Stimulated activated CD4-positive, alpha-beta T cell treated with anti-CD3 and anti-CD28 coated beads, Interleukin-1b, Interleukin-23, amount 100 ng/mL, for 48 hours (primary cell): ENCODE measurements around the gene RRP1B.
A peak's percentile ranks its signal among the peaks of the same experiment; 100 is the strongest.
"Not testable (repeated sequence)": the region's sequence is repeated elsewhere in the genome, so short reads cannot be mapped to it uniquely, and the experiment has no call there.

Experiments
- DNase-seq: peaks from one replicate; pipeline ENCODE4 v3.0.0-alpha.2; 2020

RRP1B gene, protein sequence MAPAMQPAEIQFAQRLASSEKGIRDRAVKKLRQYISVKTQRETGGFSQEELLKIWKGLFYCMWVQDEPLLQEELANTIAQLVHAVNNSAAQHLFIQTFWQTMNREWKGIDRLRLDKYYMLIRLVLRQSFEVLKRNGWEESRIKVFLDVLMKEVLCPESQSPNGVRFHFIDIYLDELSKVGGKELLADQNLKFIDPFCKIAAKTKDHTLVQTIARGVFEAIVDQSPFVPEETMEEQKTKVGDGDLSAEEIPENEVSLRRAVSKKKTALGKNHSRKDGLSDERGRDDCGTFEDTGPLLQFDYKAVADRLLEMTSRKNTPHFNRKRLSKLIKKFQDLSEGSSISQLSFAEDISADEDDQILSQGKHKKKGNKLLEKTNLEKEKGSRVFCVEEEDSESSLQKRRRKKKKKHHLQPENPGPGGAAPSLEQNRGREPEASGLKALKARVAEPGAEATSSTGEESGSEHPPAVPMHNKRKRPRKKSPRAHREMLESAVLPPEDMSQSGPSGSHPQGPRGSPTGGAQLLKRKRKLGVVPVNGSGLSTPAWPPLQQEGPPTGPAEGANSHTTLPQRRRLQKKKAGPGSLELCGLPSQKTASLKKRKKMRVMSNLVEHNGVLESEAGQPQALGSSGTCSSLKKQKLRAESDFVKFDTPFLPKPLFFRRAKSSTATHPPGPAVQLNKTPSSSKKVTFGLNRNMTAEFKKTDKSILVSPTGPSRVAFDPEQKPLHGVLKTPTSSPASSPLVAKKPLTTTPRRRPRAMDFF

GRCh38 chr21:43659136-43660000, at the start of gene RRP1B, which contains the start of gene HSF2BP:
Gene RRP1B (plus strand): TSS chr21:43659560. CDS start chr21:43659665, 105 bp downstream.
Gene HSF2BP (minus strand): TSS chr21:43659488. CDS start chr21:43658096, 1,392 bp downstream.
- DNase-seq, result peak; percentile 79

GRCh38 chr21:43611598-43612369, 47.6 kb upstream of the RRP1B start:
- DNase-seq, result no peak

GRCh38 chr21:43613755-43614638, 45.4 kb upstream of the RRP1B start:
- DNase-seq, result no peak

DNA sequence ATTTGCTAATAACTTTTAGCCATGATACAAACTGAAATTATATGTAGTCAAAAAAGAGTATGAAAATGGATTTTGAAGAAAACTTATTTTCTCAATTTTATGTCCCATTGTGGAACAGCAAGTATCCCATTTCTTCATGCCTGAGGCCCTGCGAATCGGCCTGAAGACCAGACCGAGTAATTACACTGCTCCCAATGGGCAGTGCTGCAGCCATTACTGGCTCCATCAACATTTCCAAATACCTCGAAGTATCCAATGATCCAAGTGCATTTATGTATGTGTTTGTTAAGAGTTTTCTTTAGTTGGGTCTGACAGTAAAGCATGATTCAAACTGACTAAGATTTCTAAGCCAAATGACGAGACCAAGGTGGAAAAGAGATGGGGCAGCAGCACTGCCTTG, 44.5 kb upstream of the RRP1B start:
- DNase-seq, result no peak

- not testable (repeated sequence) for DNase-seq
Measured at GRCh38 chr21:43616861-43617260, 42.5 kb upstream of the RRP1B start.

- no peak for DNase-seq
Measured at GRCh38 chr21:43618940-43619339, 40.4 kb upstream of the RRP1B start.

DNA sequence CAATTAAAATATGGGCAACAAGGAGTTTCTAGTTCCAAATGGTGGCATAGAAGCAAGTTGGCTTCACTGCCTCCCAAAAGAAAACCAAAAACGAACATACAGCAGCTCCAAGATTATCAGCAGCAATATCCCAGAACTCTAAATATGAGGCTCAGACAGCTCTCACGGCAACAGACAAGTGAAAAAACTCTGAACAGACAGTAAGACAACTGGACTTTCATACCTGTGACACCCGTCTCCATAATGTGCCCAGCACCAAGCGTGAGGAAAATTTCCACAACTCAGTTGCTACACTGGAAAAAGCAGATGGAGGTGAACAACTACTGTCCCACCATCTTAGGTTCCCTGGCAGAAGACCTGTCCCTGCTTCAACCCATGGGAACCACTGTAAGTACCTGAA, 40.0 kb upstream of the RRP1B start:
- no peak for DNase-seq

- no peak for DNase-seq
Measured at GRCh38 chr21:43619856-43620255, 39.5 kb upstream of the RRP1B start.

DNA sequence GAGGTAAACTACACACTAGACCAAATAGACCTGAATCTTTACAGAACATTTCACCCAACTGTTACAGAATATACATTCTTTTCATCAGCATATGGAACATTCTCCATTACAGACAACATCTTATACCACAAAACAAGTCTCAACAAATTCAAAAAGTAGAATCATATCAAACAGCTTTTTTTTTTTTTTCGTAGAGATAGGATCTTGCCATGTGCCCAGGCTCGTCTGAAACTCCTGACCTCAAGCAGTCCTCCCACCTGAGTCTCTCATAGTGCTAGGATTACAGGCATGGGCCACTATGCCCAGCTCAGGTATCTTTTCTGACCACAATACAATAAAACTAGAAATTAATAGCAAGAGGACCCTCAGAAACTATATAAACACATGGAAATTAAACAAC, 36.6 kb upstream of the RRP1B start:
- no peak for DNase-seq

DNA sequence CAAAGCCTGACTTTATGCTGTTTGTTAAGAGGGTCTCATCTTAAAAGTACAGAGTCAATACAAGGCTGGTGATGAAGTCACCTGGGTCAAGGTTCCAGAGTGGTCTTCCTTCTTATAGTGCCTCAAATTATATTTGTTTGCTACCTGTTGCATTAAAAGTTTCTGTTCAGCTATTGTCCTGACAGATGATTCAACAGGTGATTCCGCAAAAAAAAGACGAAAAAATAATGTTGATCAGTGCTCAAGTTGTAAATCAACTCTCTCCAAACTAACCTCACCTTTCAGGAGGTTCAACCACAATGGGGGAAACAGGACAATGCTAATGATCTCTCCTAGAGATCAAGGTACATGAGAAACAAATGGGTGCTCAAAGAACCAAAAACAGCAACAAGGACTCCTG, 35.8 kb upstream of the RRP1B start:
- no peak for DNase-seq

DNA sequence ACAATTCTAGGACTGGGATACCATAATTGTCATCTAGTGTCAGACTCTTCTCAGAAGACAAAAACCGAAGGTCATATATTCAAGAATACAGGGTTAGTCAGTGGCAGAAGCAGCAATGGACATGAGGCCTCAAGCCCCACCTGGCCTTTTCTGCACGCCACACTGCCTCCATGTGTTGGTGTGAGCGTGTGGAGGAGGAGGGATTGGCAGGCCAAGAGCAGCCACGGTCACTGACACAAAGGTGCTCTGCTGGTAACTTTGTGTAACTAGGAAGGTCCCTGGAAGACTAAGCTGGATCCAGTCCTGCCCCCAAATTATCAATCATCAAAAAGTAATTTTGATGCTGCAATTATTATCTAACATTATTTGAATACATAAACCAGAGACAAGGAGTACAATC, 35.0 kb upstream of the RRP1B start:
- DNase-seq, result no peak

- DNase-seq, result no peak
Measured at GRCh38 chr21:43626390-43626789, 33.0 kb upstream of the RRP1B start.

GRCh38 chr21:43627527-43627926, 31.8 kb upstream of the RRP1B start:
- no peak for DNase-seq

- no peak for DNase-seq
Measured at GRCh38 chr21:43631411-43632107, 27.8 kb upstream of the RRP1B start.

DNA sequence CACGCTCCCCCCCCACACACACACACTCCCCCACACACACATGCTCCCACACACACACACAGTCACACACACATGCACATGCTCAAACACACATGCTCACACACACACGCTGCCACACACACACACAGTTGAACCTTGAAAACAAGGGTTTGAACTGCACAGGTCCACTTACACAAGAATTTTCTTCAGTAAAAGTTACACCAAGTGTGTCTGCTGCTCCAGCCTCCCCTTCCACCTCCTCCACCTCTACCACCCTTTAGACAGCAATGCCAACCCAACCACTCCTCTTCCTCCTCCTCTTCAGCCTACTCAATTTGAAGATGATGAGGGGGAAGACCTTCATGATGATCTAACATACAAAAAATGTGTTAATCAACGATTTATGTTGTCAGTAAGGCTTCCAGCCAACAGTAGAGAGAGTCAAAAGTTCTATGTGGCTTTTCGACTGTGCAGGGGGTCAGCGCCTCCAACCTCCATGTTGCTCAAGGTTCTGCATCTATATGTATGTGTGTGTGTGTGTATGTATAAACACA, 26.9 kb upstream of the RRP1B start:
- DNase-seq, result no peak

DNA sequence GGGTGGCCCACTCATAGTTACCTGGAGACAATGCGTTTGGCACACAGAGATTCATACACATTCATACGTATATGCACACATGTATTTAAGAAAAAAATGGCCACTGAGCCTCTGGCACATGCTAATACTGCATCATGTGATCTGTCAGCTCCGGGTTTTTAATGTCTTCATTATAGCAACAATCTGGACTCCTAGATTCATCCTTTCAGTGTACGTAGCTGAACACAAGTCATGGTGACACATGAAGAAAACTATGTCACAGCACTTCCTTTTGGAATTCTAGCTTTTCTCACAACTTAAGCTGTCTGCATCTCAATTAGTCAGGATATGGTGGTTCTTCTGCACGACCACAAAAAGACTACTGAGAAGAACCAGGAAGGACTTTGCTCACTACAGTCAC, 24.7 kb upstream of the RRP1B start:
- no peak for DNase-seq

- DNase-seq, result no peak
Measured at GRCh38 chr21:43635436-43635835, 23.9 kb upstream of the RRP1B start.

DNA sequence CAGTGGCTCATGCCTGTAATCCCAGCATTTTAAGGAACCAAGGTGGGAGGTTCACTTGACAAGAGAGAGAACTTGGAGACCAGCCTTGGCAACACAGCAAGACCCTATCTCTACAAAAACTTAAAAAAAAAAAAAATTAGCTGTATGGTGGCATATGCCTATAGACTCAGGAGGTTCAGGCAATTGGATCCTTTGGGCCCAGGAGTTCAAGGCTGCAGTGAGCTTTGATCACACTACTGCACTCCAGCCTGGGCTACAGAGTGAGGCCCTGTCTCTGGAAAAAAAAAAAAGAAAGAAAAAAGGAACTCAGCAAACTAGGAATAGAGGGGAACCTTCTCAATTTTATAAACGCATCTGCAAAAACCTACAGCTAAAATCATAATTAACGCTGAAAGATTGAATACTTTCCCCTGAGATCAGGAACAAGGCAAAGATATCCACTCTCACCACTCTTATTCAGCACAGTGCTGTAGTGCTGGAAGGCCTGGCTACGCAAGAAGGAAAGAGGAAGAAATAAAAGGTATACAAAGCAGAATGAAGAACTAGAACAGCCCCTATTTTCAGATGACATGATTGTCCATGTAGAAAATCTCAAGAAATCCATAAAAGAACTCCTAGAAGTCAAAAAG, 21.7 kb upstream of the RRP1B start:
- no peak for DNase-seq

DNA sequence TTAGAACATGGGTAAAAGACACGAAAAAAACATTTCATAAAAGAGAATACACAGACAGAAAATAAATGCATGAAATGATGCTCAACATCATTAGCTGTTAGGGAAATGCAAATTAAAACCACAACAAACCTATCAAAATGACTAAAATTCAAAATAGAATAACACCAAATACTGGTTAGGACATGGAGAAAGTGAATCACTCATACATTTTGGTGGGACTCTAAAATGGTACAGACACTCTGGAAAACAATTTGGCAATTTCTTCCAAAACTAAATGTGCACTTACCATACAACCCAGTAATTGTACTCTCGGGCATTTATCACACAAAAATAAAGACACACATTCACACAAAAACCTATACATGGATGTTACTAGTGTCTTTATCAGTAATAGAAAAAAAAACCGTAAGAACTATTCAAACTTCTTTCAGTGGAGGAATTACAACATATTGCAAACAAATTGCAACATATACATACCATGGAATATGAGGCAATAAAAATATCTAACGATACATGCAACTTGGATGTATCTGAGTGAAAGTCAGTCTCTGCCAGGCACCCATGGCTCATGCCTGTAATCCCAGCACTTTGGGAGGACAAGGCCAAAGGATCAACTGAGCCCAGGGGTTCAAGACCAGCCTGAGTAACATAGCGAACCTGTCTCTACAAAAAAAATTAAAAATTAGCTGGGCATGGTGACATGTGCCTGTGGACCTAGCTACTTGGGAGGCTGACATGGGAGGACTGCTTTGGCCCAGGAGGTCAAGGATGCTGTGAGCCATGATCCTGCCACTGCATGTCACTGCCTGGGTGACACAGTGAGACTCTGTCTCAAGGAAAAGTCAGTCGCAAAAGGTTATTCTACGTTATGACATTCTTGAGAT, 19.6 kb upstream of the RRP1B start:
- no peak for DNase-seq
